ENCODE measurements around the gene VPS50.

The VPS50 gene

GRCh38 chr7:93226310-93226709 lies 5.9 kb upstream of the VPS50 start, which contains the start of gene HEPACAM2:
Gene HEPACAM2 (minus strand): TSS chr7:93226469.
- DNase-seq (ENCODE audit: extremely low read depth, low read depth) = no peak
- TF ChIP-seq CTCF (IDR thresholded peaks at IDR 0.05; ENCODE audit: low read depth, low read length) = no peak

- DNase-seq (ENCODE audit: extremely low read depth, low read depth) = peak; percentile 27
- TF ChIP-seq CTCF (IDR thresholded peaks at IDR 0.05; ENCODE audit: low read depth, low read length) = peak; percentile 63
Observed at GRCh38 chr7:93228302-93228701, 3.9 kb upstream of the VPS50 start.

GRCh38 chr7:93231259-93231658 lies 907 bp upstream of the VPS50 start:
- no peak for TF ChIP-seq CTCF (IDR thresholded peaks at IDR 0.05; ENCODE audit: low read depth, low read length)

GRCh38 chr7:93232673-93233018 lies 480 bp downstream of the VPS50 start:
- no peak for DNase-seq (ENCODE audit: extremely low read depth, low read depth)
- no peak for TF ChIP-seq CTCF (IDR thresholded peaks at IDR 0.05; ENCODE audit: low read depth, low read length)

More at GRCh38 chr7:93231259-93231658, 907 bp upstream of the VPS50 start:
- DNase-seq (ENCODE audit: extremely low read depth, low read depth) = no peak

GRCh38 chr7:93235541-93235940 lies 3.4 kb downstream of the VPS50 start:
- TF ChIP-seq CTCF (IDR thresholded peaks at IDR 0.05; ENCODE audit: low read depth, low read length) = no peak
- no peak for DNase-seq (ENCODE audit: extremely low read depth, low read depth)

GRCh38 chr7:93238131-93238530 lies 6.0 kb downstream of the VPS50 start:
- DNase-seq (ENCODE audit: extremely low read depth, low read depth) = no peak
- no peak for TF ChIP-seq CTCF (IDR thresholded peaks at IDR 0.05; ENCODE audit: low read depth, low read length)

GRCh38 chr7:93238748-93239147 lies 6.6 kb downstream of the VPS50 start:
- no peak for TF ChIP-seq CTCF (IDR thresholded peaks at IDR 0.05; ENCODE audit: low read depth, low read length)
- DNase-seq (ENCODE audit: extremely low read depth, low read depth) = no peak
